ENCODE results near the gene MGAT4A. TPM values are rescaled to one million over a fixed set of nuclear protein-coding genes. Genes with fewer than 3 reads are reported as not detected.

The MGAT4A gene
- total and polyA plus RNA-seq, 2 of the 13 experiments (the other 11 are each of a cell fraction or from before 2014, with no cell fraction given), result 47.2 to 90.9 TPM

GRCh38 chr2:98727369-98728087 is 3.4 kb downstream of the MGAT4A start:
- H3K27me3 ChIP-seq (ENCODE audit: control insufficient read depth in 1 of 2, insufficient read depth in 2 of 2, low read length in 2 of 2), result no peaks in the 10 kb centered on the region; a peak in 1 of 5 replicates
- 45% methylated on average over 5 of the region's 5 CpGs for WGBS (ENCODE audit: low lambda C conversion rate)
- DNase-seq (ENCODE audit: low spot score), result peak; percentile 58
- in situ Hi-C loops (cut with HindIII; ENCODE audit: extremely low pct_ligation_motif_present, low pct_unique_long_range_greater_than_20kb), result no loop called here
- POLR2A ChIA-PET, result interaction anchor here (0.9 to 2.9 kb wide), 3 partner anchors 15 to 68 kb away, joined by 3 to 19 read pairs (median 19); no protein-coding TSS in a partner anchor
- FAIRE-seq, result no peak
- intact Hi-C loops (cut with micrococcal nuclease; ENCODE audit: unreplicated experiment), result loop anchor here (5.0 kb wide), 1 partner anchor 35 kb away; no protein-coding TSS in a partner anchor
- H3K79me2 ChIP-seq (ENCODE audit: insufficient read depth, low read length), result peaks cover 93% of the 10 kb centered on the region
- H3K9me3 ChIP-seq (ENCODE audit: low read length), result no peaks in the 10 kb centered on the region
- H3K4me1 ChIP-seq (ENCODE audit: insufficient read depth, low read length), result peaks cover 68% of the 10 kb centered on the region
- BruUV-seq (replicated peaks), result no TSS peak
- no peak overlapping the region for H2AFZ ChIP-seq (ENCODE audit: low read length)
- peak overlapping the region; percentile 82 for H3K4me2 ChIP-seq (ENCODE audit: low read depth, low read length)
- peak; percentile 10; the same call in 1 of the 3 replicates for ATAC-seq
- CTCF ChIA-PET (ENCODE audit: low intra/inter-chr PET ratio, low total read pairs), result interaction anchor here (1.1 kb wide), 1 partner anchor 110 kb away, joined by 3 read pairs; no protein-coding TSS in a partner anchor
- peak overlapping the region; percentile 25 for H3K9ac ChIP-seq (ENCODE audit: insufficient read depth, low read depth, low read length)
- no peaks in the 10 kb centered on the region for H4K20me1 ChIP-seq (ENCODE audit: insufficient read depth, low read length)
- peak overlapping the region in 2 of 3 experiments; percentile 28 to 97; a peak in 2 of 6 replicates for H3K4me3 ChIP-seq (replicated peaks in 1 of 3; ENCODE audit: insufficient read depth in 1 of 3, low read depth in 2 of 3, low read length in 3 of 3)
- peak overlapping the region; percentile 79 for H3K27ac ChIP-seq (ENCODE audit: extremely low read length, insufficient read depth, low read length)
- peaks cover 6 to 34% of the 10 kb centered on the region in 2 experiments; a peak in 4 of 5 replicates for H3K36me3 ChIP-seq (replicated peaks in 1 of 2; ENCODE audit: control insufficient read depth in 1 of 2, insufficient read depth in 2 of 2, low read length in 2 of 2)
- TF ChIP-seq EZH2 (conservative IDR thresholded peaks at IDR 0.05; ENCODE audit: low read depth, low read length), result no peak
- peak; percentile 14; the same call in 1 of the 2 replicates for TF ChIP-seq CEBPG (CRISPR knock-in tag; IDR thresholded peaks at IDR 0.05)
- peak; percentile 41 for TF ChIP-seq ELF3 (CRISPR knock-in tag; IDR thresholded peaks at IDR 0.05)
- peak; percentile 53; the same call in 1 of the 2 replicates for TF ChIP-seq ZNF792 (CRISPR knock-in tag; IDR thresholded peaks at IDR 0.05)
- TF ChIP-seq AKAP8 (CRISPR knock-in tag; IDR thresholded peaks at IDR 0.05), result peak; percentile 30; the same call in 1 of the 2 replicates
- TF ChIP-seq ZNF44 (CRISPR knock-in tag; IDR thresholded peaks at IDR 0.05), result 0 out of 2 replicates have a peak, but pooled peaks have one; percentile 13
- TF ChIP-seq, protein P1, sequence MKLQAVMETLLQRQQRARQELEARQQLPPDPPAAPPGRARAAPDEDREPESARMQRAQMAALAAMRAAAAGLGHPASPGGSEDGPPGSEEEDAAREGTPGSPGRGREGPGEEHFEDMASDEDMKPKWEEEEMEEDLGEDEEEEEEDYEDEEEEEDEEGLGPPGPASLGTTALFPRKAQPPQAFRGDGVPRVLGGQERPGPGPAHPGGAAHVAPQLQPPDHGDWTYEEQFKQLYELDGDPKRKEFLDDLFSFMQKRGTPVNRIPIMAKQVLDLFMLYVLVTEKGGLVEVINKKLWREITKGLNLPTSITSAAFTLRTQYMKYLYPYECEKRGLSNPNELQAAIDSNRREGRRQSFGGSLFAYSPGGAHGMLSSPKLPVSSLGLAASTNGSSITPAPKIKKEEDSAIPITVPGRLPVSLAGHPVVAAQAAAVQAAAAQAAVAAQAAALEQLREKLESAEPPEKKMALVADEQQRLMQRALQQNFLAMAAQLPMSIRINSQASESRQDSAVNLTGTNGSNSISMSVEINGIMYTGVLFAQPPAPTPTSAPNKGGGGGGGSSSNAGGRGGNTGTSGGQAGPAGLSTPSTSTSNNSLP (IDR thresholded peaks at IDR 0.05; ENCODE audit: low read depth, low read length), result peak; percentile 21; the same call in 1 of the 2 replicates
- TF ChIP-seq ZFP82 (CRISPR knock-in tag; IDR thresholded peaks at IDR 0.05; ENCODE audit: borderline replicate concordance), result no peak
- no peak for TF ChIP-seq HIC2 (CRISPR knock-in tag; IDR thresholded peaks at IDR 0.05; ENCODE audit: low read depth)
- TF ChIP-seq ZSCAN20 (CRISPR knock-in tag; IDR thresholded peaks at IDR 0.05; ENCODE audit: borderline replicate concordance), result no peak
- TF ChIP-seq MIXL1 (CRISPR knock-in tag; IDR thresholded peaks at IDR 0.05), result 0 out of 2 replicates have a peak, but pooled peaks have one; percentile 7
- TF ChIP-seq AHR (CRISPR knock-in tag; IDR thresholded peaks at IDR 0.05), result no peak
- TF ChIP-seq ZGPAT (CRISPR knock-in tag; IDR thresholded peaks at IDR 0.05), result 0 out of 2 replicates have a peak, but pooled peaks have one; percentile 32
- TF ChIP-seq KMT2A (CRISPR knock-in tag; IDR thresholded peaks at IDR 0.05), result 0 out of 2 replicates have a peak, but pooled peaks have one; percentile 27
- TF ChIP-seq THAP7 (CRISPR knock-in tag; IDR thresholded peaks at IDR 0.05), result 0 out of 2 replicates have a peak, but pooled peaks have one; percentile 32
- TF ChIP-seq POGZ (CRISPR knock-in tag; IDR thresholded peaks at IDR 0.05), result 0 out of 2 replicates have a peak, but pooled peaks have one; percentile 18
- TF ChIP-seq ZNF251 (CRISPR knock-in tag; IDR thresholded peaks at IDR 0.05), result no peak
